GM12865 (cell line): ENCODE data around the gene TNFAIP8L3.
A peak's percentile ranks its signal among the peaks of the same experiment; 100 is the strongest.

Experiments
- DNase-seq: peaks from one replicate; pipeline ENCODE4 v3.0.0; 2010; ENCODE audit warnings: low read depth
- H3K4me3 ChIP-seq: 2 replicates; pipeline ENCODE4 v1.5.1; 2011; ENCODE audit warnings: mild to moderate bottlenecking, low read depth, low read length, control low read depth
- TF ChIP-seq, protein P1 (sequence below): IDR thresholded peaks from 2 replicates; pipeline ENCODE4 v1.5.1; 2011; ENCODE audit warnings: low read length, control low read depth, low read depth, inconsistent platforms; ENCODE audit not compliant: insufficient read depth; ENCODE audit errors: missing control alignments

TNFAIP8L3 gene

DNA sequence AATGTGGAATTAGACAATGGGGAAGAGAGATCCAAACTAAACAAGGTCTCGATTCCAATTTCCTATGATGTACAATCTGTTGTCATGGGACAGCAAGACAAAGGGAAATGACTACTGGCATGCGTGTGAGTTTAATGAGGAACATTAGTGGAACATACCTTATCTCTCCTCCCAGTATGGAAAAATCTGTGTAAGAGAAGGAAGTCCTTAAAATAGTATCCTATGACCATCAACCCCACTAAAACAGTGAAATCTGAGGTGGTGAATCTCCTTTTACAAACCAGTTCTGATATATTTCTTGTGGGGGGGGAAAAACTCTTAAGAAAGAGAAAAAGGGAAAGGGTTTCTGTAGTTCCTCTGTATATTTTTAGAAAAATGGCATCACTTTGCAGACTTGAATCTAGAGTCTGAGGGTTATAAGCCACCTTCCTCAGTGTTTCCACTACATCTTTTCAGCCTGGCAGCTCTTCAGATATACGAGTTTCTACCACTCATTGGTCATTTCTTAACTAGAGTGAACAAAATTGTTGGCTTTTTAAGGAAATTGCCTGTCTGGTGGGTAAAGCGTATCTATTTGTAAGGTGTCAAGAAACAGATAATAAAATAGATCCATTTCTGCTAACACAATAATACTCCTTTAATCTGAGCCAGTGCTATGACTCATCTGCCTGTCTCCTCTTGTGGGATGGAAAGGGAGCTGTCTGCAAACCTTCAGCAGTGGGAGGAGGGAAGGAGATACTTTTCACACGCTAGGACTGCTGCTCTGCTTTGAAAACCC, 3.0 kb upstream of the TNFAIP8L3 start:
- DNase-seq, result no peak
- H3K4me3 ChIP-seq, result no peak overlapping the region
- TF ChIP-seq, protein P1, sequence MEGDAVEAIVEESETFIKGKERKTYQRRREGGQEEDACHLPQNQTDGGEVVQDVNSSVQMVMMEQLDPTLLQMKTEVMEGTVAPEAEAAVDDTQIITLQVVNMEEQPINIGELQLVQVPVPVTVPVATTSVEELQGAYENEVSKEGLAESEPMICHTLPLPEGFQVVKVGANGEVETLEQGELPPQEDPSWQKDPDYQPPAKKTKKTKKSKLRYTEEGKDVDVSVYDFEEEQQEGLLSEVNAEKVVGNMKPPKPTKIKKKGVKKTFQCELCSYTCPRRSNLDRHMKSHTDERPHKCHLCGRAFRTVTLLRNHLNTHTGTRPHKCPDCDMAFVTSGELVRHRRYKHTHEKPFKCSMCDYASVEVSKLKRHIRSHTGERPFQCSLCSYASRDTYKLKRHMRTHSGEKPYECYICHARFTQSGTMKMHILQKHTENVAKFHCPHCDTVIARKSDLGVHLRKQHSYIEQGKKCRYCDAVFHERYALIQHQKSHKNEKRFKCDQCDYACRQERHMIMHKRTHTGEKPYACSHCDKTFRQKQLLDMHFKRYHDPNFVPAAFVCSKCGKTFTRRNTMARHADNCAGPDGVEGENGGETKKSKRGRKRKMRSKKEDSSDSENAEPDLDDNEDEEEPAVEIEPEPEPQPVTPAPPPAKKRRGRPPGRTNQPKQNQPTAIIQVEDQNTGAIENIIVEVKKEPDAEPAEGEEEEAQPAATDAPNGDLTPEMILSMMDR, result no peak

DNA sequence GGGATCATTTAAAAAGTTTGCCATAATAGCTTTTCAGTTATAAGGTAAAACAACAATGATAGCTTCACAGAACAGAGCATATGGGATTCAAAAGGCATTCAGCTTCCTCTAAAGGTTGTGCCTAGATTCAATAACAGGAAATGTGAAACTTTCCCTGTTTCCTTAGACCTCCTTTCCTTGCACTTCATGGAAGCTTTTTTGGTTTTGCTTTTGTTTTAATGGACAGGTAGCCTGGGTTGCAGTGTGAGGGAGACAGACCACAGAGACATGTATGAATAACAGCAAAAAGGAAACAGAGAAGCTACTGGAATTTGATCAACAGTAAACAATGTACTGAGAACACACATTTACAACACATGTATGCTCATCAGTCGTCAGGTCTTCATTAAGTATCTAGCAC, 2.3 kb upstream of the TNFAIP8L3 start:
- H3K4me3 ChIP-seq, result no peak overlapping the region
- no peak for DNase-seq
- TF ChIP-seq, protein P1, result no peak

GRCh38 chr15:51095681-51096331, 1.1 kb upstream of the TNFAIP8L3 start:
- TF ChIP-seq, protein P1, result no peak
- H3K4me3 ChIP-seq, result no peak overlapping the region
- no peak for DNase-seq

DNA sequence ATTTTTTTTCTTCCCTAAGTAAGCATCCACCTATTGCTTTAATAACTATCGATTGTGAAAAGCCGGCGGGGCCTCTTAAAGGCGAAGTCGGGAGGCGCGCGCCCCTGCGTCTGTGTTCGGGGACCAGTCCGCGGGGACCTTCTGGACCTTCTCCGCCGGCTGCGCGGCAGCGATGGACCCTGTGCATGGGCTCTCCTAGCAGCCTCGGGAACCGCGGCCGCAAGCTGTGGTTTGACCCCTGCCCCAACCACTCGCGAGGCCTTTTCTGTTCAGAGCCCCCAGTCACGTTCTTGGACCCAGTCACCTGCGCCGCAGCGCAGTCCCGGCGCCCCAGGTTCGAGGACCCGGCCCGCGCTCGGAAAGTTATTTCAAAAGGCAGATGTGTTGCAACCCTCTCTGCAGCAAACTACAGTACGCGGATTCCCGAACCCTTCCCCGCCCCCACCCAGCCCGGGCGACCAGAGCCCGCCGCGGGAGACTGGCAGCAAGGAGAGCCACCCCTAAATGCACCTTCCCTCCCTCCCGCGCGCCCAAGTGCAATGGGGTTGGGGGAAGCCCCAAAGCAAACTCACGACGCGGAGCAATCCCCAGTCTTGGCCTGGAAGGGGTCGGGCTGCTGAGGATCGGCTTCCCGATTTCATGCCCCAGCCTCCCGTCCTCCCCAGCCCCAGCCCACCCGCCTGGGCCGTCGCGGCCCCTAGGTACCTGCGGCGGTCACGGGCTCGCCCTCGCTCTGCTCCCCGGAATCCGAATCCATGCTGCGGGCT, 684 bp downstream of the TNFAIP8L3 start:
- DNase-seq, result no peak
- TF ChIP-seq, protein P1, result no peak
- H3K4me3 ChIP-seq, result peak overlapping the region; percentile 38

- no peak overlapping the region for H3K4me3 ChIP-seq
- no peak for DNase-seq
- TF ChIP-seq, protein P1, result no peak
Measured at GRCh38 chr15:51093488-51093838, 1.2 kb downstream of the TNFAIP8L3 start.

GRCh38 chr15:51092480-51093040, 2.1 kb downstream of the TNFAIP8L3 start:
- DNase-seq, result no peak
- TF ChIP-seq, protein P1, result no peak
- H3K4me3 ChIP-seq, result no peak overlapping the region
